ENCODE data around the gene CTSF. TPM values are rescaled to one million over a fixed set of nuclear protein-coding genes. Genes with fewer than 3 reads are reported as not detected.

CTSF gene
- total RNA-seq, 1 donor from 2014 or later: not detected

DNA sequence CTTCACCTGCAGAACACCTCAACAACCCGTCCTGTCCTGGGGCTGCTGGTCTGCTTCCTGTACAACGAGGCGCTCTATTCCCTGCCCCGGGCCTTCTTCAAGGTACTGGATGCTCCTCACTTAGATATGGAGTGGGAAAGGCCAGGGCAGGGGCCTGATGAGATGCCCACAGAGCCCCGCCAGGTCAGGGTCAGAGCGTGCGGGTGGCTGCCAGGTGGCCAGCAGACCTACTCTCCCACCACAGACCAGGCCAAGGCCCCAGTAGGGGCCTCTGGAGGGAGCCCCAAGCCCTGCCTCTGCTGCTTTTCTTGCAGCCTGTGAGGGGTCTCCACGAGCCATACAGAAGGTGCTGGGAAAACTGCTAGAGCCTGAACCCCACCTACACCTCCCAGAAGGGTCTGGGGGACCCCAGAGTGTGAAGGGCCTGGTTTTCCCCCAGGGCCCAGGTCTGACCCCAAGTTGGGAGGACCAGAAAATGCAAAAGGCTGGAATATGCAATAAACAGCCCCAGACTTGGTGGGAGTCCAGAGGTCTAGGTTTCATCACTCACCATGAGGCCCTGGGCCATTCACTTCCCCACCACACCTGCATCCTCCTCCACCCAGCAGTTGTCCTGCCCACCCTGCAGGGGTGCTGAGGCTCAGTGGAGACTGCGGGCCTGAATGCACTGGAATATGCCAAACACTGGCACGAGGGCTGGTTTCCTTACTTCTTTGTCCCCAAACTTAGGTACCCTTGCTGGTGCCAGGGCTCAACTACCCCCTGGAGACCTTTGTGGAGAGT, 37.3 kb downstream of the CTSF start:
- Mint-ChIP-seq H3K4me3 (ENCODE audit: unreplicated experiment) (no peak overlapping the region), H3K36me3 (ENCODE audit: unreplicated experiment) (peaks cover 12% of the 10 kb centered on the region), H3K9me3 (ENCODE audit: unreplicated experiment) (no peaks in the 10 kb centered on the region), H3K27ac (ENCODE audit: unreplicated experiment) (no peak overlapping the region), H3K27me3 (ENCODE audit: unreplicated experiment) (no peaks in the 10 kb centered on the region), H3K4me1 (ENCODE audit: unreplicated experiment) (no peaks in the 10 kb centered on the region)
- DNase-seq (ENCODE audit: extremely low spot score, unreplicated experiment): no peak
- TF ChIP-seq, protein P1, sequence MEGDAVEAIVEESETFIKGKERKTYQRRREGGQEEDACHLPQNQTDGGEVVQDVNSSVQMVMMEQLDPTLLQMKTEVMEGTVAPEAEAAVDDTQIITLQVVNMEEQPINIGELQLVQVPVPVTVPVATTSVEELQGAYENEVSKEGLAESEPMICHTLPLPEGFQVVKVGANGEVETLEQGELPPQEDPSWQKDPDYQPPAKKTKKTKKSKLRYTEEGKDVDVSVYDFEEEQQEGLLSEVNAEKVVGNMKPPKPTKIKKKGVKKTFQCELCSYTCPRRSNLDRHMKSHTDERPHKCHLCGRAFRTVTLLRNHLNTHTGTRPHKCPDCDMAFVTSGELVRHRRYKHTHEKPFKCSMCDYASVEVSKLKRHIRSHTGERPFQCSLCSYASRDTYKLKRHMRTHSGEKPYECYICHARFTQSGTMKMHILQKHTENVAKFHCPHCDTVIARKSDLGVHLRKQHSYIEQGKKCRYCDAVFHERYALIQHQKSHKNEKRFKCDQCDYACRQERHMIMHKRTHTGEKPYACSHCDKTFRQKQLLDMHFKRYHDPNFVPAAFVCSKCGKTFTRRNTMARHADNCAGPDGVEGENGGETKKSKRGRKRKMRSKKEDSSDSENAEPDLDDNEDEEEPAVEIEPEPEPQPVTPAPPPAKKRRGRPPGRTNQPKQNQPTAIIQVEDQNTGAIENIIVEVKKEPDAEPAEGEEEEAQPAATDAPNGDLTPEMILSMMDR (IDR thresholded peaks at IDR 0.05): no peak

DNA sequence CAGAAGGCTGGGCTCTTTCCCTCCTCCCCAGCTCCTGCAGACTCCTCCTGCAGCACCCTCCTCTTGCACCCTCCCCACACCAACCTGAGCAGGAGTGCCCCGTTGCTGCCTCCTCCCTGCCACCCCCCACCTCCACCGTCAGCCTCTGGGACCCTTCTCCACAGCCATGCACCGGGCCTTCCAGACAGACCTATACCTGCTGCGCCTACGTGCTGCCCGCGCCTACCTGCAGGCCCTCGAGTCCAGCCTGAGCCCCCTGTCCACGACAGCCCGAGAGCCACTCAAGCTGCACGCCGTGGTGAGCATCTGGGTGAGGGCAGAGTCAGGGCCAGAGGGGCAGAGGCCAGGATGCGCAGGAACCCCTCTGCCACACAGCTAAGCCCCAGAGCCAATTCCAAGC, 38.8 kb downstream of the CTSF start:
- no peaks in the 10 kb centered on the region for H3K9me3 Mint-ChIP-seq (ENCODE audit: unreplicated experiment)
- H3K27ac Mint-ChIP-seq (ENCODE audit: unreplicated experiment): no peak overlapping the region
- peaks cover 6% of the 10 kb centered on the region for H3K36me3 Mint-ChIP-seq (ENCODE audit: unreplicated experiment)
- H3K4me3 Mint-ChIP-seq (ENCODE audit: unreplicated experiment): no peak overlapping the region
- TF ChIP-seq, protein P1 (IDR thresholded peaks at IDR 0.05): no peak
- no peaks in the 10 kb centered on the region for H3K4me1 Mint-ChIP-seq (ENCODE audit: unreplicated experiment)
- H3K27me3 Mint-ChIP-seq (ENCODE audit: unreplicated experiment): no peaks in the 10 kb centered on the region
- DNase-seq (ENCODE audit: extremely low spot score, unreplicated experiment): no peak

GRCh38 chr11:66529069-66529468, 39.3 kb downstream of the CTSF start:
- no peak for DNase-seq (ENCODE audit: extremely low spot score, unreplicated experiment)
- Mint-ChIP-seq H3K27me3 (ENCODE audit: unreplicated experiment) (no peaks in the 10 kb centered on the region), H3K27ac (ENCODE audit: unreplicated experiment) (no peak overlapping the region), H3K36me3 (ENCODE audit: unreplicated experiment) (peaks cover 9% of the 10 kb centered on the region), H3K9me3 (ENCODE audit: unreplicated experiment) (no peaks in the 10 kb centered on the region), H3K4me1 (ENCODE audit: unreplicated experiment) (no peaks in the 10 kb centered on the region), H3K4me3 (ENCODE audit: unreplicated experiment) (no peak overlapping the region)
- TF ChIP-seq, protein P1 (IDR thresholded peaks at IDR 0.05): no peak

DNA sequence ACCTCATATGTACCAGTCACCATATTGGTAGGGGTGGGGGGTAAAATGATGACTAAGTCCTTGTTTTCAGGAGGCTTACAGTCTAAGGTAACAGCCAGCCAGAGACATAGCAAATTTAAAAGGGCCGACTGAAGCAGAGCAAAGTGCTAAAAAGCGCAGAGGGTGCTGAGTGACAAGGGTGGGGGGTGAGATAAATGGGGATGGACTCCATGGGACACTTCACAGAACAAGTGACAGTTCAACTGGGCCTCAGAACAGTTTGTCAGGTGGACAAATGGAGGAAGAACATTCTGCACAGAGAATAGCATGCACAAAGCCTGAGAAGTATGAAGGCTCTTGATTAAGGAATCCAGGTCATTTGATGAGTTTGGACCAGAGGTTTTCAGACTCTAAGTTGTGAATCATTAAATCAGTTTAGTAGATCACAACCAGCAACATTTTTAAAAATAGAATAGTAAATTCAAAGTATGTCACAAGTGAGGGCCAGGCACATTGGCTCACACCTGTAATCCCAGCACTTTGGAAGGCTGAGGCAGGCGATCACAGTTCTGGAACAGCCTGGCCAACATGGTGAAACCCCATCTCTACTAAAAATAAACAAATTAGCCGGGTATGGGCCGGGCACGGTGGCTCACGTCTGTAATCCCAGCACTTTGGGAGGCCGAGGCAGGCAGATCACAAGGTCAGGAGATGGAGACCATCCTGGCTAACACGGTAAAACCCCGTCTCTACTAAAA, 43.9 kb downstream of the CTSF start:
- DNase-seq (ENCODE audit: extremely low spot score, unreplicated experiment): no peak
- Mint-ChIP-seq H3K36me3 (ENCODE audit: unreplicated experiment) (peaks cover 30% of the 10 kb centered on the region), H3K4me3 (ENCODE audit: unreplicated experiment) (no peak overlapping the region), H3K4me1 (ENCODE audit: unreplicated experiment) (no peaks in the 10 kb centered on the region), H3K9me3 (ENCODE audit: unreplicated experiment) (no peaks in the 10 kb centered on the region), H3K27me3 (ENCODE audit: unreplicated experiment) (no peaks in the 10 kb centered on the region), H3K27ac (ENCODE audit: unreplicated experiment) (no peak overlapping the region)
- TF ChIP-seq, protein P1 (IDR thresholded peaks at IDR 0.05): no peak

- peaks cover 32% of the 10 kb centered on the region for H3K36me3 Mint-ChIP-seq (ENCODE audit: unreplicated experiment)
- no peak for DNase-seq (ENCODE audit: extremely low spot score, unreplicated experiment)
- no peaks in the 10 kb centered on the region for H3K27me3 Mint-ChIP-seq (ENCODE audit: unreplicated experiment)
Observed at GRCh38 chr11:66523611-66524010, 44.8 kb downstream of the CTSF start.

More at GRCh38 chr11:66523611-66524010, 44.8 kb downstream of the CTSF start:
- no peak overlapping the region for H3K27ac Mint-ChIP-seq (ENCODE audit: unreplicated experiment)
- no peaks in the 10 kb centered on the region for H3K4me1 Mint-ChIP-seq (ENCODE audit: unreplicated experiment)
- no peak overlapping the region for H3K4me3 Mint-ChIP-seq (ENCODE audit: unreplicated experiment)
- no peaks in the 10 kb centered on the region for H3K9me3 Mint-ChIP-seq (ENCODE audit: unreplicated experiment)
- TF ChIP-seq, protein P1 (IDR thresholded peaks at IDR 0.05): no peak

All from osteocyte (in vitro differentiated cells).